ENCODE measurements around the gene CHPF.

The CHPF gene

GRCh38 chr2:219570194-219570923, 26.8 kb upstream of the CHPF start:
- Histone ChIP-seq H3K27ac (replicated peaks; ENCODE audit: low read length) (no peak overlapping the region), H3K4me1 (ENCODE audit: control insufficient read depth in 2 of 2, insufficient read depth in 1 of 2, low read depth in 1 of 2, low read length in 2 of 2) (peaks cover 9 to 11% of the 10 kb centered on the region in 2 donors), H2BK12ac (ENCODE audit: low read length) (peak overlapping the region; percentile 84), H3K27me3 (ENCODE audit: control insufficient read depth in 3 of 3, insufficient read depth in 3 of 3, low read depth in 1 of 3, low read length in 3 of 3) (peaks cover 0 to 3% (median 2%) of the 10 kb centered on the region in 3 experiments), H3K79me1 (ENCODE audit: low read depth, low read length) (peaks cover 9% of the 10 kb centered on the region), H2BK5ac (ENCODE audit: low read length) (peak overlapping the region; percentile 50), H3K9me3 (replicated peaks in 1 of 2; ENCODE audit: control insufficient read depth in 2 of 2, insufficient read depth in 1 of 2, low read depth in 1 of 2, low read length in 2 of 2) (no peaks in the 10 kb centered on the region), H4K91ac (ENCODE audit: low read depth, low read length, poor library complexity) (no peak overlapping the region), H3K36me3 (replicated peaks in 1 of 2; ENCODE audit: control insufficient read depth in 2 of 2, insufficient read depth in 2 of 2, low read length in 2 of 2) (peaks cover 16 to 46% of the 10 kb centered on the region in 2 donors), H2AFZ (ENCODE audit: low read length) (peak overlapping the region; percentile 98), H2BK15ac (ENCODE audit: low read length) (peak overlapping the region; percentile 49), H3K4me3 (ENCODE audit: low read length in 2 of 2) (peak overlapping the region; percentile 86 to 94), H3K23ac (ENCODE audit: low read depth, low read length, poor library complexity) (peak overlapping the region; percentile 93), H2BK120ac (ENCODE audit: low read depth, low read length) (no peak overlapping the region), H3K14ac (ENCODE audit: low read length) (peak overlapping the region; percentile 99), H2AK5ac (ENCODE audit: low read depth, low read length) (peak overlapping the region; percentile 83), H3K9ac (ENCODE audit: low read depth, low read length, poor library complexity) (peak overlapping the region; percentile 99), H3K18ac (ENCODE audit: low read length) (peak overlapping the region; percentile 100), H3K4me2 (ENCODE audit: insufficient read depth, low read length, poor library complexity, severe bottlenecking) (peak overlapping the region; percentile 91), H4K8ac (ENCODE audit: low read depth, low read length) (peak overlapping the region; percentile 82), H3K4ac (ENCODE audit: low read length) (peak overlapping the region; percentile 94)
- WGBS, 2 donors (ENCODE audit: extremely low coverage in 2 of 2, insufficient read length in 2 of 2, insufficient replicate concordance in 1 of 2): no CpG with 5 or more reads among the region's 95 CpGs
- DNase-seq (ENCODE audit: low spot score): peak; percentile 39

- Histone ChIP-seq H3K4me2 (ENCODE audit: insufficient read depth, low read length, poor library complexity, severe bottlenecking) (no peak overlapping the region), H3K18ac (ENCODE audit: low read length) (no peak overlapping the region), H3K36me3 (replicated peaks in 1 of 2; ENCODE audit: control insufficient read depth in 2 of 2, insufficient read depth in 2 of 2, low read length in 2 of 2) (peaks cover 20 to 54% of the 10 kb centered on the region in 2 donors), H3K9me3 (replicated peaks in 1 of 2; ENCODE audit: control insufficient read depth in 2 of 2, insufficient read depth in 1 of 2, low read depth in 1 of 2, low read length in 2 of 2) (no peaks in the 10 kb centered on the region), H3K27me3 (ENCODE audit: control insufficient read depth in 3 of 3, insufficient read depth in 3 of 3, low read depth in 1 of 3, low read length in 3 of 3) (peaks cover 0 to 2% (median under 1%) of the 10 kb centered on the region in 3 experiments), H3K4me3 (ENCODE audit: low read length in 2 of 2) (peak overlapping the region in 1 of 2 donors; percentile 94), H3K4me1 (ENCODE audit: control insufficient read depth in 2 of 2, insufficient read depth in 1 of 2, low read depth in 1 of 2, low read length in 2 of 2) (peaks cover 9 to 11% of the 10 kb centered on the region in 2 donors), H2BK5ac (ENCODE audit: low read length) (no peak overlapping the region), H2BK12ac (ENCODE audit: low read length) (no peak overlapping the region), H3K79me1 (ENCODE audit: low read depth, low read length) (peaks cover 9% of the 10 kb centered on the region), H3K27ac (replicated peaks; ENCODE audit: low read length) (no peak overlapping the region), H2BK120ac (ENCODE audit: low read depth, low read length) (no peak overlapping the region), H4K8ac (ENCODE audit: low read depth, low read length) (no peak overlapping the region), H2BK15ac (ENCODE audit: low read length) (peak overlapping the region; percentile 49), H2AFZ (ENCODE audit: low read length) (no peak overlapping the region), H3K9ac (ENCODE audit: low read depth, low read length, poor library complexity) (no peak overlapping the region), H3K23ac (ENCODE audit: low read depth, low read length, poor library complexity) (no peak overlapping the region), H3K4ac (ENCODE audit: low read length) (no peak overlapping the region), H4K91ac (ENCODE audit: low read depth, low read length, poor library complexity) (no peak overlapping the region), H2AK5ac (ENCODE audit: low read depth, low read length) (no peak overlapping the region), H3K14ac (ENCODE audit: low read length) (no peak overlapping the region)
- no CpG with 5 or more reads among the region's 6 CpGs for WGBS, 2 donors (ENCODE audit: extremely low coverage in 2 of 2, insufficient read length in 2 of 2, insufficient replicate concordance in 1 of 2)
- DNase-seq (ENCODE audit: low spot score): no peak
These were observed 26.0 kb upstream of the CHPF start for GRCh38 chr2:219569635-219570034.

- Histone ChIP-seq H3K27ac (replicated peaks; ENCODE audit: low read length) (no peak overlapping the region), H2AK5ac (ENCODE audit: low read depth, low read length) (no peak overlapping the region), H2BK5ac (ENCODE audit: low read length) (no peak overlapping the region), H3K4me1 (ENCODE audit: control insufficient read depth in 2 of 2, insufficient read depth in 1 of 2, low read depth in 1 of 2, low read length in 2 of 2) (peaks cover 9 to 11% of the 10 kb centered on the region in 2 donors), H3K79me1 (ENCODE audit: low read depth, low read length) (peaks cover 9% of the 10 kb centered on the region), H3K9me3 (replicated peaks in 1 of 2; ENCODE audit: control insufficient read depth in 2 of 2, insufficient read depth in 1 of 2, low read depth in 1 of 2, low read length in 2 of 2) (no peaks in the 10 kb centered on the region), H3K4ac (ENCODE audit: low read length) (no peak overlapping the region), H3K27me3 (ENCODE audit: control insufficient read depth in 3 of 3, insufficient read depth in 3 of 3, low read depth in 1 of 3, low read length in 3 of 3) (peaks cover 0 to 2% (median 0%) of the 10 kb centered on the region in 3 experiments), H3K23ac (ENCODE audit: low read depth, low read length, poor library complexity) (no peak overlapping the region), H3K4me3 (ENCODE audit: low read length in 2 of 2) (no peak overlapping the region), H3K9ac (ENCODE audit: low read depth, low read length, poor library complexity) (no peak overlapping the region), H4K8ac (ENCODE audit: low read depth, low read length) (no peak overlapping the region), H3K36me3 (replicated peaks in 1 of 2; ENCODE audit: control insufficient read depth in 2 of 2, insufficient read depth in 2 of 2, low read length in 2 of 2) (peaks cover 21 to 60% of the 10 kb centered on the region in 2 donors), H3K4me2 (ENCODE audit: insufficient read depth, low read length, poor library complexity, severe bottlenecking) (no peak overlapping the region), H3K18ac (ENCODE audit: low read length) (no peak overlapping the region), H2AFZ (ENCODE audit: low read length) (no peak overlapping the region), H2BK120ac (ENCODE audit: low read depth, low read length) (no peak overlapping the region), H4K91ac (ENCODE audit: low read depth, low read length, poor library complexity) (no peak overlapping the region), H3K14ac (ENCODE audit: low read length) (no peak overlapping the region), H2BK15ac (ENCODE audit: low read length) (no peak overlapping the region), H2BK12ac (ENCODE audit: low read length) (no peak overlapping the region)
- DNase-seq (ENCODE audit: low spot score): no peak
- no CpG with 5 or more reads among the region's 6 CpGs for WGBS, 2 donors (ENCODE audit: extremely low coverage in 2 of 2, insufficient read length in 2 of 2, insufficient replicate concordance in 1 of 2)
These were observed 25.4 kb upstream of the CHPF start for GRCh38 chr2:219569041-219569440.

GRCh38 chr2:219567791-219568361, 24.3 kb upstream of the CHPF start:
- peaks cover 25 to 71% of the 10 kb centered on the region in 2 donors for H3K36me3 ChIP-seq (replicated peaks in 1 of 2; ENCODE audit: control insufficient read depth in 2 of 2, insufficient read depth in 2 of 2, low read length in 2 of 2)
- no peak overlapping the region for H2BK12ac ChIP-seq (ENCODE audit: low read length)

More at GRCh38 chr2:219567791-219568361, 24.3 kb upstream of the CHPF start:
- H3K27me3 ChIP-seq (ENCODE audit: control insufficient read depth in 3 of 3, insufficient read depth in 3 of 3, low read depth in 1 of 3, low read length in 3 of 3): peaks cover 0 to 2% (median 0%) of the 10 kb centered on the region in 3 experiments
- no peaks in the 10 kb centered on the region for H3K9me3 ChIP-seq (replicated peaks in 1 of 2; ENCODE audit: control insufficient read depth in 2 of 2, insufficient read depth in 1 of 2, low read depth in 1 of 2, low read length in 2 of 2)
- no peak overlapping the region for H3K4me3 ChIP-seq (ENCODE audit: low read length in 2 of 2)
- peaks cover 9% of the 10 kb centered on the region for H3K79me1 ChIP-seq (ENCODE audit: low read depth, low read length)
- H3K23ac ChIP-seq (ENCODE audit: low read depth, low read length, poor library complexity): peak overlapping the region; percentile 21
- H4K8ac ChIP-seq (ENCODE audit: low read depth, low read length): no peak overlapping the region
- no peak overlapping the region for H3K27ac ChIP-seq (replicated peaks; ENCODE audit: low read length)
- no peak for DNase-seq (ENCODE audit: low spot score)
- no peak overlapping the region for H3K9ac ChIP-seq (ENCODE audit: low read depth, low read length, poor library complexity)
- no peak overlapping the region for H2BK5ac ChIP-seq (ENCODE audit: low read length)
- no peak overlapping the region for H3K4me2 ChIP-seq (ENCODE audit: insufficient read depth, low read length, poor library complexity, severe bottlenecking)
- WGBS, 2 donors (ENCODE audit: extremely low coverage in 2 of 2, insufficient read length in 2 of 2, insufficient replicate concordance in 1 of 2): no CpG with 5 or more reads among the region's 35 CpGs
- H2AK5ac ChIP-seq (ENCODE audit: low read depth, low read length): no peak overlapping the region
- H3K4ac ChIP-seq (ENCODE audit: low read length): no peak overlapping the region
- H2AFZ ChIP-seq (ENCODE audit: low read length): no peak overlapping the region
- no peak overlapping the region for H2BK15ac ChIP-seq (ENCODE audit: low read length)
- no peak overlapping the region for H3K18ac ChIP-seq (ENCODE audit: low read length)
- H3K4me1 ChIP-seq (ENCODE audit: control insufficient read depth in 2 of 2, insufficient read depth in 1 of 2, low read depth in 1 of 2, low read length in 2 of 2): peaks cover 9 to 11% of the 10 kb centered on the region in 2 donors
- no peak overlapping the region for H3K14ac ChIP-seq (ENCODE audit: low read length)
- H4K91ac ChIP-seq (ENCODE audit: low read depth, low read length, poor library complexity): no peak overlapping the region
- no peak overlapping the region for H2BK120ac ChIP-seq (ENCODE audit: low read depth, low read length)
